ENCODE measurements around the gene NPC1L1. TPM values are rescaled to one million over a fixed set of nuclear protein-coding genes. Genes with fewer than 3 reads are reported as not detected.

NPC1L1 gene
- total RNA-seq, 1 experiment from 2014 or later: 0.04 TPM

GRCh38 chr7:44576228-44576627, 35.1 kb upstream of the NPC1L1 start:
- H3F3A ChIP-seq (ENCODE audit: low read length, unreplicated experiment): no peaks in the 10 kb centered on the region
- ATAC-seq (no peak), DNase-seq (no peak)
- CTCF ChIA-PET: no interaction called here
- H3K9me2 ChIP-seq (replicated peaks; ENCODE audit: low read length): no peaks in the 10 kb centered on the region
- POLR2A ChIA-PET (ENCODE audit: unreplicated experiment): no interaction called here
- H3K4me1 ChIP-seq (ENCODE audit: insufficient read depth, low read length): peaks cover 30% of the 10 kb centered on the region
- H3K36me3 ChIP-seq (ENCODE audit: low read depth, low read length): peaks cover 38% of the 10 kb centered on the region
- H2AFZ ChIP-seq (ENCODE audit: low read length): no peak overlapping the region
- no peak overlapping the region for H3K4me2 ChIP-seq (ENCODE audit: low read length)
- no TSS peak for BruUV-seq (replicated peaks)
- TF ChIP-seq EZH2 (IDR thresholded peaks at IDR 0.05; ENCODE audit: low read length, unreplicated experiment) (no peak), EZH2phosphoT487 (IDR thresholded peaks at IDR 0.05; ENCODE audit: borderline replicate concordance, low read length) (no peak), CTCF (conservative IDR thresholded peaks at IDR 0.05; ENCODE audit: low read depth, low read length) (no peak)
- intact Hi-C loops (cut with micrococcal nuclease): no loop called here
- H3K4me3 ChIP-seq (ENCODE audit: low read length): no peak overlapping the region
- no peaks in the 10 kb centered on the region for H3K9me3 ChIP-seq (ENCODE audit: low read length)
- H4K20me1 ChIP-seq (ENCODE audit: low read length): no peaks in the 10 kb centered on the region
- H3K9ac ChIP-seq (ENCODE audit: low read length): no peak overlapping the region
- H3K27ac ChIP-seq (ENCODE audit: low read length): no peak overlapping the region
- H3K27me3 ChIP-seq (ENCODE audit: low read length): no peaks in the 10 kb centered on the region
- peaks cover 71% of the 10 kb centered on the region for H3K79me2 ChIP-seq (ENCODE audit: low read length)

DNA sequence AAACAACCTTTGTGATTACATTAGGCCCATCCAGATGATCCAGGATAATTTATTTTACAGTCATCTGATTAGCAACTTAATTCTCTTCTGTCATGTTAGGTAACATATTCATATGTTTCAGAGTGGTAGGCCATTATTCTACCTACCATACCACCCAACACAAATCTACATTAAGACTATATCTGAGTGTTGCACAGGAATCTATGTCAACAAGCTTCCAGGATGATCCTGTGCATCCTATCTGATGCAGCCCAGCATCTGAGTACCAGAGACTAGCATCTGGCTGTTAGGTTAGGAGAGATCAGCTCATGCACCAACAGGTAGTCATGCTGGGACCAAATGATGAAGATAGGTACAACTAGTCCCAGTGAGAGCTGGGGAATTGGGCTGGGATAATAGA, 33.9 kb upstream of the NPC1L1 start:
- Histone ChIP-seq H3K79me2 (ENCODE audit: low read length) (peaks cover 68% of the 10 kb centered on the region), H3F3A (ENCODE audit: low read length, unreplicated experiment) (no peaks in the 10 kb centered on the region), H3K4me1 (ENCODE audit: insufficient read depth, low read length) (peaks cover 26% of the 10 kb centered on the region), H2AFZ (ENCODE audit: low read length) (no peak overlapping the region), H3K36me3 (ENCODE audit: low read depth, low read length) (peaks cover 48% of the 10 kb centered on the region), H3K9me2 (replicated peaks; ENCODE audit: low read length) (no peaks in the 10 kb centered on the region), H3K9ac (ENCODE audit: low read length) (no peak overlapping the region), H3K27ac (ENCODE audit: low read length) (no peak overlapping the region), H4K20me1 (ENCODE audit: low read length) (no peaks in the 10 kb centered on the region), H3K9me3 (ENCODE audit: low read length) (no peaks in the 10 kb centered on the region), H3K4me3 (ENCODE audit: low read length) (peak overlapping the region; percentile 91; the same call in 1 of the 2 replicates), H3K4me2 (ENCODE audit: low read length) (peak overlapping the region; percentile 96), H3K27me3 (ENCODE audit: low read length) (no peaks in the 10 kb centered on the region)
- CTCF ChIA-PET: no interaction called here
- BruUV-seq (replicated peaks): no TSS peak
- POLR2A ChIA-PET (ENCODE audit: unreplicated experiment): no interaction called here
- DNase-seq (no peak), ATAC-seq (no peak)
- intact Hi-C loops (cut with micrococcal nuclease): no loop called here
- no peak for TF ChIP-seq EZH2phosphoT487 (IDR thresholded peaks at IDR 0.05; ENCODE audit: borderline replicate concordance, low read length)
- no peak for TF ChIP-seq EZH2 (IDR thresholded peaks at IDR 0.05; ENCODE audit: low read length, unreplicated experiment)
- no peak for TF ChIP-seq CTCF (conservative IDR thresholded peaks at IDR 0.05; ENCODE audit: low read depth, low read length)

GRCh38 chr7:44574287-44574872, 33.2 kb upstream of the NPC1L1 start:
- H4K20me1 ChIP-seq (ENCODE audit: low read length): no peaks in the 10 kb centered on the region
- BruUV-seq (replicated peaks): TSS peak; percentile 80
- H2AFZ ChIP-seq (ENCODE audit: low read length): peak overlapping the region; percentile 74
- H3K9me2 ChIP-seq (replicated peaks; ENCODE audit: low read length): no peaks in the 10 kb centered on the region
- DNase-seq (no peak), ATAC-seq (no peak)
- intact Hi-C loops (cut with micrococcal nuclease): no loop called here
- H3K27ac ChIP-seq (ENCODE audit: low read length): peak overlapping the region; percentile 66
- ChIA-PET CTCF (interaction anchor here (0.6 to 1.0 kb wide), 3 partner anchors 8 to 36 kb away, joined by 3 to 6 read pairs (median 5); no protein-coding TSS in a partner anchor), POLR2A (ENCODE audit: unreplicated experiment) (interaction anchor here (0.7 to 1.0 kb wide), 2 partner anchors 8 to 59 kb away, joined by 3 to 5 read pairs; partner anchors contain the start of gene TMED4)
- H3F3A ChIP-seq (ENCODE audit: low read length, unreplicated experiment): no peaks in the 10 kb centered on the region
- H3K36me3 ChIP-seq (ENCODE audit: low read depth, low read length): peaks cover 48% of the 10 kb centered on the region
- peaks cover 66% of the 10 kb centered on the region for H3K79me2 ChIP-seq (ENCODE audit: low read length)
- H3K9ac ChIP-seq (ENCODE audit: low read length): peak overlapping the region; percentile 97
- TF ChIP-seq EZH2 (IDR thresholded peaks at IDR 0.05; ENCODE audit: low read length, unreplicated experiment): no peak
- no peak for TF ChIP-seq CTCF (conservative IDR thresholded peaks at IDR 0.05; ENCODE audit: low read depth, low read length)
- no peak for TF ChIP-seq EZH2phosphoT487 (IDR thresholded peaks at IDR 0.05; ENCODE audit: borderline replicate concordance, low read length)
- H3K4me1 ChIP-seq (ENCODE audit: insufficient read depth, low read length): peaks cover 26% of the 10 kb centered on the region
- no peaks in the 10 kb centered on the region for H3K27me3 ChIP-seq (ENCODE audit: low read length)
- peak overlapping the region; percentile 91 for H3K4me3 ChIP-seq (ENCODE audit: low read length)
- no peaks in the 10 kb centered on the region for H3K9me3 ChIP-seq (ENCODE audit: low read length)
- H3K4me2 ChIP-seq (ENCODE audit: low read length): peak overlapping the region; percentile 96
